Calu3 (cell line): ENCODE results near the gene TGM2. TPM values are rescaled to one million over a fixed set of nuclear protein-coding genes. Genes with fewer than 3 reads are reported as not detected.

Experiments
- BruUV-seq: library from RNA; stranded (reverse); fragments of 400-500 nt; replicated peaks from 2 replicates; lab custom pipeline; 2021; lab: Mats Ljungman, UMichigan
- CTCF ChIA-PET: fragments of 300-600 bp; sonication (Branson Sonifier 250); formaldehyde crosslinking; loops from one replicate; lab custom pipeline; 2022; ENCODE audit warnings: antibody characterized with exemption; lab: Charles Lee
- DNase-seq: peaks from one replicate; pipeline ENCODE4 v3.0.0; 2022
- H3K27ac Mint-ChIP-seq: one replicate; pipeline ENCODE4 v1.8.0; 2022; ENCODE audit warnings: mixed read lengths; ENCODE audit not compliant: unreplicated experiment
- H3K27me3 Mint-ChIP-seq: one replicate; pipeline ENCODE4 v1.8.0; 2022; ENCODE audit warnings: mixed read lengths; ENCODE audit not compliant: unreplicated experiment
- H3K36me3 Mint-ChIP-seq: one replicate; pipeline ENCODE4 v1.8.0; 2022; ENCODE audit warnings: mild to moderate bottlenecking, moderate library complexity, mixed read lengths; ENCODE audit not compliant: insufficient read depth, unreplicated experiment
- H3K4me1 Mint-ChIP-seq: one replicate; pipeline ENCODE4 v1.8.0; 2022; ENCODE audit warnings: mild to moderate bottlenecking, low read depth, mixed read lengths; ENCODE audit not compliant: unreplicated experiment
- H3K4me3 Mint-ChIP-seq: one replicate; pipeline ENCODE4 v1.8.0; 2022; ENCODE audit warnings: mild to moderate bottlenecking, low read depth, moderate library complexity, mixed read lengths; ENCODE audit not compliant: unreplicated experiment
- H3K9me3 Mint-ChIP-seq: one replicate; pipeline ENCODE4 v1.8.0; 2022; ENCODE audit warnings: low read depth, mixed read lengths; ENCODE audit not compliant: unreplicated experiment
- intact Hi-C: fragments of 100-400 bp; cut with micrococcal nuclease; formaldehyde crosslinking; loops from one replicate; pipeline ENCODE4 v1.10.0; 2022; ENCODE audit not compliant: unreplicated experiment
- total RNA-seq: library from RNA; stranded (reverse); gene quantifications from 2 replicates; pipeline ENCODE4 v1.2.3, GENCODE V29; 2022
- TF ChIP-seq, protein P1 (sequence below): fragments of 200-600 bp; IDR thresholded peaks from one replicate; pipeline ENCODE4 v1.8.0; 2022; ENCODE audit warnings: antibody characterized with exemption; ENCODE audit not compliant: unreplicated experiment

TGM2 gene
- total RNA-seq, 1 experiment from 2014 or later = 311 TPM

DNA sequence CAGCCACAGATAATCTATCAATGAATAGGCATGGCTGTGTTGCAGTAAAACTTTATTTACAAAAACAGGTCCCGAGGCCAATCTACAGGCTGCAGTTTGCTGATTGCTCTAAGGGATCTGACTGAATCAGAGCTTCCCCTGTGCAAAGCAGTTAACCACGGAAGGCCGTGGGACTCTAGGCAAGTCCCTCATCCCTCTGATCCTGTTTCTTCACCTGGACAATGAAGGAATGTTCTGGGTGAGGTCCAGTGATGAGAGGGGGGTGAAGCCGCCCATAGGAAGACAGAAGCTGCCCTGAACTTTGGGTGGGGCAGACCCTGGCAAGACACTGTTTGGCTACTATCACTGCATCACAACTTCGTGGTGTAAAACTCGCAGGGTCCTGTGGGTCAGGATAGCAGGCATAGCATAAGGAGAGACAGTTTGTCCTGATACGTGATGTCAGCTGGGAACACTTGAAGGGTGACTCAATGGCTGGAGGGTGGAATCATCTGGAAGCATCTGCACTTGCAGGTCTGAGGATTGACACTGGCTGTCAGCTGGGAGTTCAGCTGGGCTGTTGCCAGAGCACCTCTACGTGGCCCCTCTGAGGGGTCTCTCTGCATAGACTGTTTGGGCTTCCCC, 33.3 kb upstream of the TGM2 start:
- TF ChIP-seq, protein P1, sequence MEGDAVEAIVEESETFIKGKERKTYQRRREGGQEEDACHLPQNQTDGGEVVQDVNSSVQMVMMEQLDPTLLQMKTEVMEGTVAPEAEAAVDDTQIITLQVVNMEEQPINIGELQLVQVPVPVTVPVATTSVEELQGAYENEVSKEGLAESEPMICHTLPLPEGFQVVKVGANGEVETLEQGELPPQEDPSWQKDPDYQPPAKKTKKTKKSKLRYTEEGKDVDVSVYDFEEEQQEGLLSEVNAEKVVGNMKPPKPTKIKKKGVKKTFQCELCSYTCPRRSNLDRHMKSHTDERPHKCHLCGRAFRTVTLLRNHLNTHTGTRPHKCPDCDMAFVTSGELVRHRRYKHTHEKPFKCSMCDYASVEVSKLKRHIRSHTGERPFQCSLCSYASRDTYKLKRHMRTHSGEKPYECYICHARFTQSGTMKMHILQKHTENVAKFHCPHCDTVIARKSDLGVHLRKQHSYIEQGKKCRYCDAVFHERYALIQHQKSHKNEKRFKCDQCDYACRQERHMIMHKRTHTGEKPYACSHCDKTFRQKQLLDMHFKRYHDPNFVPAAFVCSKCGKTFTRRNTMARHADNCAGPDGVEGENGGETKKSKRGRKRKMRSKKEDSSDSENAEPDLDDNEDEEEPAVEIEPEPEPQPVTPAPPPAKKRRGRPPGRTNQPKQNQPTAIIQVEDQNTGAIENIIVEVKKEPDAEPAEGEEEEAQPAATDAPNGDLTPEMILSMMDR = no peak
- Mint-ChIP-seq H3K9me3 (peaks cover 4% of the 10 kb centered on the region), H3K36me3 (no peaks in the 10 kb centered on the region), H3K27ac (no peak overlapping the region), H3K4me3 (no peak overlapping the region), H3K4me1 (no peaks in the 10 kb centered on the region), H3K27me3 (no peaks in the 10 kb centered on the region)
- no peak for DNase-seq
- intact Hi-C loops = no loop called here
- BruUV-seq = no TSS peak
- CTCF ChIA-PET = interaction anchor here (0.6 kb wide), 1 partner anchor 540 kb away, joined by 6 read pairs; no protein-coding TSS in a partner anchor

DNA sequence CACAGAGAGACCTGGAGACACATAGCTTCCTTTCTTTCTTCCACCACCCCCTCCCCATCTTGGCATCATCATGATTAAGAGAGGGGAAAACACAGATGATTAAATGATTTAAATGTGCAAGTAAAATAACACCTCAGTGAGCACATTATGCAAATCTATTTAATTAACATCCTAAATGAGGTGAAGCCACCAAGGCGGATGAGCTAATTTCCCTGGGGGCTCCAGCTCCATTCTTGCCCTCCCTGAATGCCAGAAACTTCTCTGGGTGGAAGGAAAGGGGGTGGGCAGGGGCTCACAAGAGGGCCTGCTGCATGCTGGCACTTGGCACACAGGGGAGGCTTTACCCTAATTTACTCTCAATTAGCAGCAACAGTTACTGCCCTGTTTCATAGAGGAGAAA, 32.5 kb upstream of the TGM2 start:
- BruUV-seq = no TSS peak
- no peak for DNase-seq
- no peaks in the 10 kb centered on the region for H3K36me3 Mint-ChIP-seq
- no peak overlapping the region for H3K27ac Mint-ChIP-seq
- no peaks in the 10 kb centered on the region for H3K27me3 Mint-ChIP-seq
- CTCF ChIA-PET = no interaction called here
- intact Hi-C loops = no loop called here
- no peak overlapping the region for H3K4me3 Mint-ChIP-seq
- TF ChIP-seq, protein P1 = no peak
- H3K4me1 Mint-ChIP-seq = no peaks in the 10 kb centered on the region
- peaks cover 4% of the 10 kb centered on the region for H3K9me3 Mint-ChIP-seq

DNA sequence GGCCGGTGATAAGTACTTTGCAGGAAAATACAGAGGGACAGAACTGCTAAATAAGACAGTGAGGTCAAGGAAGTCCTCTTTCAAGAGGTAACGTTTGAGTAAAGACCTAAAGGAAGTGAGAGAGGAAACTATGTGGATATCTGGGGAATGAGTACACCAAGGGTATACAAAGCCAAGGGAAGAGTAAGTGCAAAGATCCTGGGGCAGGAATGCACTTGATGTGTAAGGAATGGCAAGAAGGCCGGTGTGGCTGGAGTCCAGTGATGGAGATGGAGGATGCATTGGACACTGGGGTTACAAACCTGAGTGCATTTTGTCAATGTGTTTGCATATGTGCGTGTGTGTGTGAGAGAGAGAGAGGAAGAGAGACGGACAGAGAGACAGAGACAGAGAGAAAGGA, 32.1 kb upstream of the TGM2 start:
- TF ChIP-seq, protein P1 = no peak
- CTCF ChIA-PET = interaction anchor here (1.6 kb wide), 1 partner anchor 33 kb away, joined by 3 read pairs; no protein-coding TSS in a partner anchor
- H3K9me3 Mint-ChIP-seq = peaks cover 4% of the 10 kb centered on the region
- no TSS peak for BruUV-seq
- H3K4me1 Mint-ChIP-seq = no peaks in the 10 kb centered on the region
- H3K4me3 Mint-ChIP-seq = no peak overlapping the region
- H3K36me3 Mint-ChIP-seq = no peaks in the 10 kb centered on the region
- no peaks in the 10 kb centered on the region for H3K27me3 Mint-ChIP-seq
- intact Hi-C loops = no loop called here
- DNase-seq = no peak
- no peak overlapping the region for H3K27ac Mint-ChIP-seq

DNA sequence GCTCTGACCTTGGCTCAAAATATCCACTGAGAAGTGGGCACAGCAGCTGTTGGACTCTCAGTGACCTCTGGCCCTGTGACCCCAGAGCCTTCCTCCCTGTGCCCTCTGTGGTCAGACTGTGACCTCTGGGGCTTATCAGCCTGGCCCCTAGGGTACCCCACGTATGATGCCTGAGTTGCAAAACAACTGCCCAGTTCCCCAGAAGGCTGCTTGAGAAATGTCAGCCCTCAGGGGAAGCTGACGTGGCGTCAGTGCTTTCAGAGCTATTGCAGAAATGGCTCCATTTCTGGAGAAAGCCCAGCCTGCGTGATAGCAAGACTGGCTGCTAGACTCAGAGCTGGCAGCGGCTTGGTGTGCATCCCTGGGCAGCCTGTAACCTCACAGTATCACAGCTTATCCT, 31.5 kb upstream of the TGM2 start:
- DNase-seq = no peak
- Mint-ChIP-seq H3K27ac (no peak overlapping the region), H3K27me3 (no peaks in the 10 kb centered on the region), H3K4me3 (no peak overlapping the region), H3K9me3 (peaks cover 4% of the 10 kb centered on the region), H3K4me1 (peaks cover 3% of the 10 kb centered on the region), H3K36me3 (no peaks in the 10 kb centered on the region)
- TF ChIP-seq, protein P1 = no peak
- BruUV-seq = no TSS peak
- CTCF ChIA-PET = interaction anchor here (0.9 to 1.7 kb wide), 3 partner anchors 27 to 104 kb away, joined by 3 read pairs; no protein-coding TSS in a partner anchor
- intact Hi-C loops = no loop called here
